GM19324 (cell line): Measurements from ENCODE around the gene NSUN7.

Source experiments
- ATAC-seq: cut with Tn5 transposase; IDR thresholded peaks from one replicate; pipeline ENCODE4 v1.9.1; 2021; ENCODE audit warnings: mild to moderate bottlenecking, moderate library complexity; ENCODE audit not compliant: unreplicated experiment, low FRiP score

The NSUN7 gene

DNA sequence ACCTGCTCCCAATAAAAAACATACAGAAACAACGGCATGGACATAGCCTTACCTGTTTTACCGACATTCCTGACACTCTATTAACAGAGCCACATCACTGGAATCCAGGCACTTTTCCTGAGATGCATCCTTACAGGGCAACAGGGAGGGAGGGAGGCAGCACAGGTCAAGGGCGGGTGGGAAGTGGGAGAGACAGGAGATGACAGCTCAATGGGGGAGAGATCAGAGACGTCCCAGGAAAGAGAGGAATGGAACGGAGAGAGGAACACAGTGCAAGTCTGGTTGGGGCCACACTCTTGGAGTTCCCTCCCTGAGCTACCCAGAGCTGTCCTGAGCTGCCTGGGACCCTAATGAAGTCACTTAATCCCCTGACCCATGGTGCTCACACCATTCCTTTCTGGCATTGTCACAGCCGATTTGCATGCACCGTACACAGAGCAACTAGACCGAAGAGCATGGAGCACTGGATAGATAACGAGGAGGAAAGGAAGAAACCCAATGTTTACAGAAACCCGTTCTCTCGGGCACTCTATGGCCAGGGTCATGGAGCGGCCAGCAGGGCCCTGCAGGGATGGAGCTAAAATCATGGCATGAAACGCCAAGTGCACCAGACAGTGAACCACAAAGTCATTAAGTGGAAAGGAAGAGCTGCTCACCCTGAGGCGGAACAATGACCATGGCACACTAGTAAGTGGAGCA is 93.1 kb downstream of the NSUN7 start:
- no peak for ATAC-seq

- no peak for ATAC-seq
These were observed 93.9 kb downstream of the NSUN7 start for GRCh38 chr4:40843696-40844095.

DNA sequence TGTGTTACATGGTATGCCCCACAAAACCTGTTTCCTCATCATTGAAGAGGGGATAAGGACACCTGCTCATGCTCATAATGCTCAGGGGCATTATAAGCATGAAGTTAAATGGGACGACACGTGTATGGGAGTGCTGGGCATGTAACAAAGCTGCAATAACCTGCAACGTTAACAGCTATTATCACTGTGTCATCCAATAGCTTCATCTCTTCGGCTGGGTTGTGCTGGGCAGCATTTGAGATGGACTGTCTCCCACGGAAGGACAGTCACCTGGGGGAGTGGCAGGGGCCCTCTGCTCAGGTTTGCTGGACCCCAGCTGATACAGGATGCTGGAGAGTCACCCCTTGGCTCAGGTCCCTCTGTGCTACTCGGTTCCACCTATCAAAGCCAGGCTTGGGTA is 94.5 kb downstream of the NSUN7 start:
- no peak for ATAC-seq

DNA sequence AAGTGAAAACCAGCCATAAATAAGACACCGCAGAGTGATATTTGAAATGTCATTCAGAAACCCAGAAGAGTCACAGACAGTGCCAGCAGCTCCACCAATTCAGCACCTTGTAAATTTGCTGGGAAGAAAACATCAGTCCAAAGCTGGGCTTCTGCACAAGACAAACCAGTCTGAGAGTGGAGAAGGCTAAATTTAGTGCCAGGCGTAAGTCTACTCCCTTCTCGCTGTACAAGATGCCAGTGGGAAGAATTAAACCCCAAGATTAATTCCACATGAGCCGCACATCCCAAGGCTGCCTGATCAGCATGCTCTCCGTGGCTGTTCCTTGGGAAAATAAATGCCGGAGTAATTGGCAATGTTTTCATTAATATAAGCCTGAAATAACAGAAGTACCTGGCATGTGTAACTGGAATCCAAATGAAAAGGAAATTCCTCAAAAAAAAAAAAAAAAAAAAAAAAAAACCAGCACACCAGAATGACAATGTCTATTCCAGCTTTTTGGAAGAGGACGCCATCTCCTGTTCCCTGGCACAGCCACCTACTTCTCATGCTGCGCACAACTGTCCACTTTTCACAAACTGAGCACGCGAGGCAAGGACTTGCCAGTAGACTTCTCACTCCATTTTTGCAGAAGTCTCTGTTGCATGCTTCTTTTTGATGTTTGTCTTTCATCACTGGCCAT is 95.5 kb downstream of the NSUN7 start:
- no peak for ATAC-seq

DNA sequence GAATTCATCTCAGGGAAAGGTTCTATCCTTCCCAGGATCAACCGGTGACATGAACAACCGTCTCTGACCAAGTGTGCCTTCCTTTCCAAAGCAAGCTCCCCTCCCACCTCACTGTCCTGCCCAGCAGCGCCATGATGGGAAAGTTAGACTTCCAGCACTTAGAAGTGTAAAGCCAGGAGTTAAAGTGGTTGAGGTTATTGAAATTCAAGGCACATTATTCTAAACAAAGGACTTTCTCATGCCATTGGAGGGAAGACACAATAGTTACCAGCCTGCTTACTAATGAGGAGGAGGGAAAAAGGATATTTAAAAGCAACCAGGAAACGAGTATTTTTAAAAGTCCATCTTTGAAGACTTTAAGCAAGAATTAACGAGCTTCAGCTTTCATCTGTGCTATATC is 96.8 kb downstream of the NSUN7 start:
- ATAC-seq, result no peak

DNA sequence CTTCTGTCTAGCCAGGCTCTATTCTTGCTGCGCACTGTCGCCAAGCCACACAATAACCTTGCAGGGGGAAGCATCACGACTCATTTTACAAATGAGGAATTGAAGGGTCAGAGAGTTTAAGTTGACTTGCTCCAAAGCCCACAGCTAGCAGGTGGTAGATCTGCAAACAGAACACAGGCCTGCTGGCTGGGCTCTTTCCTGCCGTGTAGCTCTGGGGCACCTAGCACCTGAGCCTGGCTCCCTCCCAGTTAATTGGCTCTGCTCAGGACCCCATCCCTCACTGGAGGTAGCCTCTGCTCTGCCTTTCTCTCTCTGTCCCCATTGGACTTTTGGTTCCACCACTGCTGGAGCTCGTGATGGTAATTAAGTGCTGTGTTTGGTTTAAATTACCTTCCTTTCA is 98.5 kb downstream of the NSUN7 start:
- no peak for ATAC-seq

DNA sequence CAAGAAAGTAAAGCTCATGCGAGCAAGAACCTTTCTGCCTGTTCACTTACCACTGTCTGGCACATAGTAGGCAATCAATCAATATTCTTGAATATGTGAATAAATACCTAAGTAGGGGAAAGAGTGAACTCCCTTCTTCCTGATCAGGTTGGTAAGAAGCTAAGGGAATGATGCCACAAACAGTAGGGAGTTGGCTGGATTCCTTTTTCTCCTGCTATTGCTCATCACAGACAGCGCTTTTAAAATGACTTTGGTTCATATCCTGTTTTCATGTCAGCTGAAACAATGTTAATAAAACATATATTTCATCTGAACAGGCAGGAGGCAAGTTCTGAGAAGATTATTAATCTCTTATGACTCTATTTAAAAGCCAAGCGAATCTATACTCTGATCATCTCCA is 99.2 kb downstream of the NSUN7 start:
- no peak for ATAC-seq

DNA sequence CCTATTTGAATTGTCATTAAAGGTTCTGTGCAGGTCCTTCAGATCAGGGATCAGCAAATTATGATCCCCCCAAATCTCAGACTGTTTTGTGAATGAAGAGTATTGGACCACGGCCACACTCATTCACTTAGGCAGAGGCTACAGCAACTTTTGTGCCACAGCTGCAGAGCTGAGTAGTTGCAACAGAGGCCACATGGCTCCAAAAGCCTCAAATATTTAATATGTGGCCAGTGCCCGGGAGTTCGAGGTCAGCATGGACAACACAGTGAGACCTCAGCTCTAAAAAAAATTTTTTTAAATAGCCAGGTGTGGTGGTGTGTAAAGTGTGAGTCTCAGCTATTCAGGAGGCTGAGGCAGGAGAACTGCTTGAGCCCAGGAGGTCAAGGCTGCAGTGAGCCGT is 100.7 kb downstream of the NSUN7 start:
- ATAC-seq, result no peak

- no peak for ATAC-seq
These were observed 106.6 kb downstream of the NSUN7 start for GRCh38 chr4:40856277-40856839.

GRCh38 chr4:40856840-40857362 is 107.1 kb downstream of the NSUN7 start:
- ATAC-seq, result peak; percentile 87

- no peak for ATAC-seq
These were observed 108.2 kb downstream of the NSUN7 start for GRCh38 chr4:40857956-40858355.

DNA sequence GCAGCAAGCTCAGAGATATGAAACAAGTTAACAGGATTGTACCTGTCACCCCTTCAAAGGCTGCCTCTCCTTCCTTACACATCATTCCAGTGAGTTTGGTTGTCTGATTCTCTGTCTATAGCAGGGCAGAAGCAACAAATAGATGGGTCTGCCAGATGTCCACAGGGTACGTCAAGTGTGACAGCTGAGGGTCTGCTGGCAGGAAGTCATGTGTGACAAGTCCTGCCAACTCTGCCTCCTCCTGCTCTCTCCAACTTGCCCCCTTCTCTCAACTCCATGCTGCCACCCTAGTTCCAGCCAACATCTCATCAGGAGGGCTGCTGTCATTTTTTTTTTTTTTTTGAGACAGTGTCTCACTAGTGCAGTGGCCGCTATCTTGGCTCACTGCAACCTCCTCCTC is 109.2 kb downstream of the NSUN7 start:
- ATAC-seq, result no peak
